ENCODE measurements around the gene PAIP2B. TPM values are rescaled to one million over a fixed set of nuclear protein-coding genes. Genes with fewer than 3 reads are reported as not detected.

The PAIP2B gene
- total and polyA plus RNA-seq, 2 of the 13 experiments (the other 11 are each of a cell fraction or from before 2014, with no cell fraction given), result 0.16 to 0.29 TPM

GRCh38 chr2:71207601-71208000 lies 19.3 kb downstream of the PAIP2B start:
- H3K4me1 ChIP-seq (ENCODE audit: insufficient read depth, low read length), result no peaks in the 10 kb centered on the region
- TF ChIP-seq ZNF552 (CRISPR knock-in tag; IDR thresholded peaks at IDR 0.05; ENCODE audit: borderline replicate concordance) (no peak), ZNF577 (CRISPR knock-in tag; IDR thresholded peaks at IDR 0.05; ENCODE audit: borderline replicate concordance, low read depth) (no peak), USF2 (IDR thresholded peaks at IDR 0.05; ENCODE audit: low read depth, low read length) (no peak), USF2 (CRISPR knock-in tag; IDR thresholded peaks at IDR 0.05; ENCODE audit: borderline replicate concordance) (no peak), MIXL1 (CRISPR knock-in tag; IDR thresholded peaks at IDR 0.05) (no peak), ATF7-NPFF (CRISPR knock-in tag; IDR thresholded peaks at IDR 0.05; ENCODE audit: low read depth) (no peak), GABPB1 (CRISPR knock-in tag; IDR thresholded peaks at IDR 0.05) (no peak), NPAS2 (CRISPR knock-in tag; IDR thresholded peaks at IDR 0.05; ENCODE audit: borderline replicate concordance) (no peak), ZBTB39 (CRISPR knock-in tag; IDR thresholded peaks at IDR 0.05) (no peak)
- intact Hi-C loops (cut with micrococcal nuclease; ENCODE audit: unreplicated experiment), result no loop called here
- H3K36me3 ChIP-seq (replicated peaks in 1 of 2; ENCODE audit: control insufficient read depth in 1 of 2, insufficient read depth in 2 of 2, low read length in 2 of 2), result no peaks in the 10 kb centered on the region
- BruUV-seq (replicated peaks), result no TSS peak
- H3K27me3 ChIP-seq (ENCODE audit: control insufficient read depth in 1 of 2, insufficient read depth in 2 of 2, low read length in 2 of 2), result no peaks in the 10 kb centered on the region; a peak in 1 of 5 replicates
- no peaks in the 10 kb centered on the region for H3K79me2 ChIP-seq (ENCODE audit: insufficient read depth, low read length)
- WGBS (ENCODE audit: low lambda C conversion rate), result 10% methylated on average over 1 of the region's 1 CpG
- H3K4me3 ChIP-seq (replicated peaks in 1 of 3; ENCODE audit: insufficient read depth in 1 of 3, low read depth in 2 of 3, low read length in 3 of 3), result no peak overlapping the region
- ATAC-seq (no peak), FAIRE-seq (no peak), DNase-seq (ENCODE audit: low spot score) (no peak)
- no peak overlapping the region for H3K4me2 ChIP-seq (ENCODE audit: low read depth, low read length)
- POLR2A ChIA-PET, result no interaction called here
- no peak overlapping the region for H3K9ac ChIP-seq (ENCODE audit: insufficient read depth, low read depth, low read length)
- H3K27ac ChIP-seq (ENCODE audit: extremely low read length, insufficient read depth, low read length), result no peak overlapping the region
- in situ Hi-C loops (cut with HindIII; ENCODE audit: extremely low pct_ligation_motif_present, low pct_unique_long_range_greater_than_20kb), result no loop called here
- CTCF ChIA-PET (ENCODE audit: low intra/inter-chr PET ratio, low total read pairs), result no interaction called here
- H4K20me1 ChIP-seq (ENCODE audit: insufficient read depth, low read length), result no peaks in the 10 kb centered on the region
- no peak overlapping the region for H2AFZ ChIP-seq (ENCODE audit: low read length)
- H3K9me3 ChIP-seq (ENCODE audit: low read length), result no peaks in the 10 kb centered on the region
